Placental epithelial cell (primary cell): ENCODE measurements around the gene GABRA4. TPM values are rescaled to one million over a fixed set of nuclear protein-coding genes. Genes with fewer than 3 reads are reported as not detected.

Source experiments
- total RNA-seq: library from RNA; depleted of rRNA; stranded (reverse); fragments of >200 nt; gene quantifications from 2 replicates; pipeline ENCODE4 v1.2.3, GENCODE V29; 2012

Gene GABRA4
- not detected in 2 replicates for total RNA-seq

DNA sequence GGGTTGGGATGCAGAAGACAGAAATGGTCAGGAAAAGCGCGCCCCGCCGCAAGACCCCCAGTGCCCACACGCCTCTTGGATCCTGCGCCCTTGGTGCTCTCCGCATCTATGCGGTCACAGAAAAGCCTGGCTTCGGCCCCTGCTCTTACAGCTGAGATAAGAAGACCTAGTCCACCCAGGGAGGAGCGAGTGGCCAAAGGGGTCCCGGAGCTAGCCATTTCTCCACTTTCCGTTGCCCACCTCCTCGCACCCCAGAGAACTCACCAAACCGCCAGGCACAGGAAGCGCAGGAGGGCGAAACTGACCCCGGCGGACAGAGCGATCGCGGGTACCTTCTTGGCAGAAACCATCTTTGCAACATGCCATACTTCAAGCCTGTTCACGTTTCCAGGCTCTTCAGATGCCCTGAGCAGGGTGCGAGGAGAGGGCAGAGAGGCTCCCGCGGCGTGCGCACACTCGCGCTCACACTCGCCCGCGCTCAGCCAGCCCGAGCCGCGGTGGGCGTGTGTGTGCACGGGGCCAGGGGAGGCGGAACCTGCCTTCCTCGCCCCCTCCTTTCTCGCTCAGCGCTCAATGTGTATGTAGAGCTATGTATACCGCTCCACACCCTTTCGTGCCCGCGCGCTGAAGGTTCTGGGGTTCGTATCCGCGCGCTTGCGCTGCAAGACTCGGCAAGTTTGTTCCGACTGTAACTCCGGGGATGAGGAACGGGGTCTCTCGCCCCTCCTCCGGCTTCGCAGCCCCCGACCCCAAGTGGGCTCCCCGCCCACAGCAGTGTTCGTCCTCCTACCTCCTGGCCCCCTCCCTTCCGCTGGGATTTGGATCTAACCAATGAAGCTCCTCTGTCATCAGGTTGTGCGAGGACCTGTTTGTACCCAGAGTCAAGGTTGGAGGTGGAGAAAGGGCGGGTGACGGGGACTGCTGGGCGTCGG is at the start of gene GABRA4:
GABRA4 (minus strand) TSS at position 507 of the 932 bp plus-strand sequence; CDS start at position 350, 157 bp downstream.

GRCh38 chr4:47031011-47031678 is 37.8 kb upstream of the GABRA4 start, which contains the start of gene GABRB1:
TSS of gene GABRB1 (plus strand) at chr4:47031567.

GRCh38 chr4:46909078-46909477 is 84.3 kb downstream of the GABRA4 start, which contains the start of gene COX7B2:
TSS of gene COX7B2 (minus strand) at chr4:46909245. CDS start at chr4:46735192, 174,053 bp downstream.

Other genes with a start within 250 kb of the GABRA4 start
- gene COX7B2, start 84.3 kb downstream of the GABRA4 start, total RNA-seq: not detected in 2 replicates
- under 0.01 and 0.11 TPM in 2 replicates for gene GABRB1, start 38.0 kb upstream of the GABRA4 start, total RNA-seq